OCI-LY3 (cell line): ENCODE results near the gene PNPLA2.

ENCODE experiments used
- H2AFZ ChIP-seq: fragments of 200-600, 300-600 bp; shearing (Covaris generic); 2 replicates; pipeline ENCODE4 v1.6.0; 2014; ENCODE audit warnings: antibody characterized with exemption, low read depth, low read length
- H3K27ac ChIP-seq: fragments of 200-600, 300-600 bp; sonication (generic); 2 replicates; pipeline ENCODE4 v1.5.1; 2014; ENCODE audit warnings: mild to moderate bottlenecking, low read length, moderate library complexity, mixed read lengths
- H3K27me3 ChIP-seq: fragments of 200-600, 300-600 bp; sonication (generic); 2 replicates; pipeline ENCODE4 v1.6.1; 2014; ENCODE audit warnings: low read depth, low read length, mixed read lengths
- H3K36me3 ChIP-seq: fragments of 200-600, 300-600 bp; sonication (generic); replicated peaks from 2 replicates; pipeline ENCODE3; 2014; ENCODE audit warnings: low read depth, low read length, mixed read lengths
- H3K4me1 ChIP-seq: fragments of 300-600, 200-600 bp; sonication (generic); 2 replicates; pipeline ENCODE4 v1.6.1; 2014; ENCODE audit warnings: low read length, mixed read lengths
- H3K4me2 ChIP-seq: fragments of 200-600, 300-600 bp; sonication (generic); 2 replicates; pipeline ENCODE4 v1.6.1; 2014; ENCODE audit warnings: low read length, mixed read lengths
- H3K4me3 ChIP-seq: fragments of 300-600, 200-600 bp; sonication (generic); 2 replicates; pipeline ENCODE4 v1.5.1; 2014; ENCODE audit warnings: antibody characterized with exemption, mild to moderate bottlenecking, low read length, moderate library complexity
- H3K79me2 ChIP-seq: fragments of 300-600, 200-600 bp; shearing (Covaris generic); 2 replicates; pipeline ENCODE4 v1.6.1; 2014; ENCODE audit warnings: mild to moderate bottlenecking, low read length, mixed read lengths
- H3K9ac ChIP-seq: fragments of 300-600, 200-600 bp; shearing (Covaris generic); 2 replicates; pipeline ENCODE4 v1.6.0; 2014; ENCODE audit warnings: mild to moderate bottlenecking, low read length, moderate library complexity
- H3K9me3 ChIP-seq: fragments of 200-600, 300-600 bp; shearing (Covaris generic); 2 replicates; pipeline ENCODE4 v1.6.1; 2014; ENCODE audit warnings: low read length, mixed read lengths; ENCODE audit not compliant: insufficient read depth
- H4K20me1 ChIP-seq: fragments of 200-600, 300-600 bp; sonication (generic); 2 replicates; pipeline ENCODE4 v1.6.1; 2016; ENCODE audit warnings: low read length, mixed read lengths; ENCODE audit not compliant: insufficient read depth
- EZH2phosphoT487 ChIP-seq: fragments of 200-600 bp; shearing (Covaris generic); IDR thresholded peaks from 2 replicates; pipeline ENCODE4 v1.6.1; 2018; ENCODE audit warnings: antibody characterized with exemption, mixed run types, low read depth
- TF ChIP-seq, protein P1 (sequence below): fragments of 200-600, 300-600 bp; sonication (generic); IDR thresholded peaks from 2 replicates; pipeline ENCODE4 v1.5.1; 2014; ENCODE audit warnings: antibody characterized with exemption, low read length, low read depth

PNPLA2 gene

DNA sequence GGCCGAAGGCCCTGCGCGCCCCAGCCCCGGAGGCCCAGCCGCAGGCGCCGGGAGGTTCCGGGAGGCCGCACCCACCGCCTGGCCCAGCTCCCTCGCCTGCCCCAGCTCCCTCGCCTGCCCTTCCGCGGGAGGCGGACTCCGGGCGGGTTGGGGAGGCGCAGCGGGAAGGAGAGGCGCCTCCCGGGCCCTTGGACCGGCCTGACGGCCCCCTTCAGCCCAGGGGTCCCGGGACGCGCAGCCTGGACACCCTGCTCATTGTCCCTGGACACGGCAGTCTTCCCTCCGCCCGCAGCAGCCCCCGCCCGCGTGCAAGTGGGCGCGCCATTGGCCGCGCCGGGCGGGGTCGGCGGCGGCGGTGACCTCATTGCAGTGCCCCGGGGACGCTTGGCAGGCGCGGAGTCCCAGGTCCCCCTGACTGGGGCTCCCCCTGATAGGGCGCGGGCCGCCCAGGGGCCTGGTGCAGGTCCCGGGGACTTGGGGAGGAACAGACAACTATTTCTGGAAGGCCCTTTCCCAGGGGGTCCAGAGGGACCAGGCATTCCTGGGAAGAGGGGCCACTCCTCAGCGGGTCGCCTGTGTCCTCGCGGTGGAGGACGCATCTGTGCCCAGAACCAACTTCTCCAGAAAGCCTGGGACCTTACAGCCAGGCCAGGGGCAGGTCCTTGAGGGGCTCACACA is 14.5 kb downstream of the PNPLA2 start:
- TF ChIP-seq, protein P1, sequence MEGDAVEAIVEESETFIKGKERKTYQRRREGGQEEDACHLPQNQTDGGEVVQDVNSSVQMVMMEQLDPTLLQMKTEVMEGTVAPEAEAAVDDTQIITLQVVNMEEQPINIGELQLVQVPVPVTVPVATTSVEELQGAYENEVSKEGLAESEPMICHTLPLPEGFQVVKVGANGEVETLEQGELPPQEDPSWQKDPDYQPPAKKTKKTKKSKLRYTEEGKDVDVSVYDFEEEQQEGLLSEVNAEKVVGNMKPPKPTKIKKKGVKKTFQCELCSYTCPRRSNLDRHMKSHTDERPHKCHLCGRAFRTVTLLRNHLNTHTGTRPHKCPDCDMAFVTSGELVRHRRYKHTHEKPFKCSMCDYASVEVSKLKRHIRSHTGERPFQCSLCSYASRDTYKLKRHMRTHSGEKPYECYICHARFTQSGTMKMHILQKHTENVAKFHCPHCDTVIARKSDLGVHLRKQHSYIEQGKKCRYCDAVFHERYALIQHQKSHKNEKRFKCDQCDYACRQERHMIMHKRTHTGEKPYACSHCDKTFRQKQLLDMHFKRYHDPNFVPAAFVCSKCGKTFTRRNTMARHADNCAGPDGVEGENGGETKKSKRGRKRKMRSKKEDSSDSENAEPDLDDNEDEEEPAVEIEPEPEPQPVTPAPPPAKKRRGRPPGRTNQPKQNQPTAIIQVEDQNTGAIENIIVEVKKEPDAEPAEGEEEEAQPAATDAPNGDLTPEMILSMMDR = no peak
- no peak for TF ChIP-seq EZH2phosphoT487
- Histone ChIP-seq H3K9ac (peak overlapping the region; percentile 79), H4K20me1 (peaks cover 8% of the 10 kb centered on the region; the same call in 1 of the 2 replicates), H3K9me3 (no peaks in the 10 kb centered on the region), H3K36me3 (peaks cover 9% of the 10 kb centered on the region), H3K4me2 (peak overlapping the region; percentile 76), H3K4me3 (peak overlapping the region; percentile 93), H3K27ac (peak overlapping the region; percentile 10; the same call in 1 of the 2 replicates), H3K27me3 (no peaks in the 10 kb centered on the region), H3K79me2 (peaks cover 9% of the 10 kb centered on the region), H3K4me1 (peaks cover 25% of the 10 kb centered on the region), H2AFZ (no peak overlapping the region)

DNA sequence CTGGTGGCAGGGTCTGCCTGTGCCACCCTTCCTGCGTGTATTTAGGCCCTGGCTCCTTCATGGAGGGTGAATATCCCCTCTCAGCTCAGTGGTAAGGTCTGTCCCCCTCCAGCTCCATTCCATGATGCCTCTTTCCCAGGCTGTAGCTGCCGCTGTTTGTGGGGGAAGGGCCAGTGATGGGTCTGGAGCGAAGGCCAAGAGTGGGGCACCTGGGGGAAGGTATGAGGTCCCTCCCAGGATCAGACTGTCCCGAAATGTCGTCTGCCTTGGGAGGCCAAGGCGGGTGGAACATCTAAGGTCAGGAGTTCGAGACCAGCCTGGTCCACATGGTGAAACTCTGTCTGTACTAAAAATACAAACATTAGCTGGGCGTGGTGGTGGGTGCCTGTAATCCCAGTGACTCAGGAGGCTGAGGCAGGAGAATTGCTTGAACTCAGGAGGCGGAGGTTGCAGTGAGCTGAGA is 15.2 kb downstream of the PNPLA2 start:
- Histone ChIP-seq H3K4me2 (peak overlapping the region; percentile 76), H3K79me2 (peaks cover 9% of the 10 kb centered on the region), H3K4me1 (peaks cover 24% of the 10 kb centered on the region), H2AFZ (no peak overlapping the region), H3K27me3 (no peaks in the 10 kb centered on the region), H3K27ac (no peak overlapping the region), H3K9ac (peak overlapping the region; percentile 79), H3K9me3 (no peaks in the 10 kb centered on the region), H3K4me3 (peak overlapping the region; percentile 93), H3K36me3 (peaks cover 9% of the 10 kb centered on the region), H4K20me1 (peaks cover 8% of the 10 kb centered on the region; the same call in 1 of the 2 replicates)
- no peak for TF ChIP-seq EZH2phosphoT487
- TF ChIP-seq, protein P1 = no peak

DNA sequence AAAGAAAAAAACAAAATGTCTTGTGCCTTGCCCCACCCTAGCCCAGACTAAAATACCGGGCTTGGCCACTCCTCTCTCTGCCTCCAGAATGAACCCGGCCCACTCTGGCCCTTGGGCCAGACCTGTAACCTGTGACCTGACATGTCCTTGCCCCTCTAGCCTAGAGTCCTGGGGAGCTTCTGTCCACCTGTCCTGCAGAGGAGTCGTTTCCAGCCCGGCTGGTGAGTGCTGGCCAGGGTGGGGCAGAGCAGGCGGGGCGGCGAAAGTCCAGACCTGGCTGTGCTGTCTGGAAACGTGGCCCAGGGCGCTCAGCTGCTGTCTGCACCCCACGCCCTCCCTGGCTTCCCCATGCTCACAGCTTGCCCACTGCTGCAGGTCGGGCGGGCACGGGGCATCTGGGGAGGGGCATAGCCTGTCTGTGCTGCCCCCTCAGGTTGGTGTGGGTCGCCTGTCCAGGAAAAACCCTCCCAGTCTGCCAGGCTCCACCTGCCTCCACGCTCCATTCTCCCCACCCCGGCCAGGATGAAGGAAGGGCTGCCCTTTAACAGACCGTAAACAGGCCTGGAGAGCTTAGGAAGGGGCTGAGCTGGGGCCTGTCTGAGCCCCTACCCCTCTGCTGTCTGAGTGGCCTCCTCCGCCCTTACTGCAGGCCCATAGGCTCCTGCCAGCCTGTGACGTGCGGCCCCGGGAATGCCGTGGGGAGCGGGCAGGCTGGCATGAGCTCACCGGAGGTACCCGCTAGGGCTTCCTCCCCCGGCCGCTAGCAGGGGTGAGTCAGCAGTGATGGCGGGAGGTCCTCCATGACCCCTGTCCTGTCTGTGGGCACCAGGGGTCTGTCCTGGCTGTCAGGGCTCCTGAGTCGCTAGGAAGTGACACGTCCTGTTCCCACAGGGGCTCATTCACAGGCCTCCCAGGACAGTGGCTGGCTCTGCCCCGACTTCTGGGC is 15.9 kb downstream of the PNPLA2 start:
- no peak overlapping the region for H3K9ac ChIP-seq
- no peak overlapping the region for H2AFZ ChIP-seq
- no peak overlapping the region for H3K27ac ChIP-seq
- no peak overlapping the region for H3K4me3 ChIP-seq
- no peak overlapping the region for H3K4me2 ChIP-seq
- peaks cover 16% of the 10 kb centered on the region for H3K4me1 ChIP-seq
- no peak for TF ChIP-seq EZH2phosphoT487
- TF ChIP-seq, protein P1 = no peak
- H3K9me3 ChIP-seq = no peaks in the 10 kb centered on the region
- peaks cover 9% of the 10 kb centered on the region for H3K79me2 ChIP-seq
- H4K20me1 ChIP-seq = peaks cover 8% of the 10 kb centered on the region; the same call in 1 of the 2 replicates
- H3K36me3 ChIP-seq = peaks cover 9% of the 10 kb centered on the region
- H3K27me3 ChIP-seq = no peaks in the 10 kb centered on the region

DNA sequence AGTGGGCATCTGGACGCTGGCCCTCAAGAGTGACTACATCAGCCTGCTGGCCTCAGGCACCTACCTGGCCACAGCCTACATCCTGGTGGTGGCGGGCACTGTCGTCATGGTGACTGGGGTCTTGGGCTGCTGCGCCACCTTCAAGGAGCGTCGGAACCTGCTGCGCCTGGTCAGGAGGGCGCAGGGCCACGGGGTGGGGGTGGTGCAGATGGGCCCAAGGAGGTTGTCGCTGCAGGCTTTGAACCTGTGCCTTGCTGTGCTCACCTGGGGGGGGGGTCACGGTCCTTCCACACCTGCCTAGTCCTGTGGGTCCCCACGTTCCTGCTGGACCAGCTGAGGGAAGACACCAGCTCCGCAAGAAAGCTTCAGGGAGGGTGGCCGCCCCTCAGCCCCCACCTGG is 17.6 kb downstream of the PNPLA2 start:
- Histone ChIP-seq H3K79me2 (peaks cover 23% of the 10 kb centered on the region), H3K9me3 (no peaks in the 10 kb centered on the region), H4K20me1 (peaks cover 19% of the 10 kb centered on the region), H3K4me2 (no peak overlapping the region), H3K9ac (no peak overlapping the region), H3K4me3 (no peak overlapping the region), H3K27ac (no peak overlapping the region), H3K27me3 (no peaks in the 10 kb centered on the region), H3K4me1 (peaks cover 19% of the 10 kb centered on the region), H3K36me3 (peaks cover 13% of the 10 kb centered on the region), H2AFZ (no peak overlapping the region)
- TF ChIP-seq, protein P1 = no peak
- no peak for TF ChIP-seq EZH2phosphoT487
